Activated CD4-positive, alpha-beta T cell treated with anti-CD3 and anti-CD28 coated beads, Interleukin-2, amount 50 U/mL, for 16 hours (primary cell): Measurements from ENCODE around the gene NCAM2.
A peak's percentile ranks its signal among the peaks of the same experiment; 100 is the strongest.
"Not testable (repeated sequence)": the region's sequence is repeated elsewhere in the genome, so short reads cannot be mapped to it uniquely, and the experiment has no call there.

Experiments used
- DNase-seq: peaks from one replicate; pipeline ENCODE4 v3.0.0-alpha.2; 2020

NCAM2 gene

DNA sequence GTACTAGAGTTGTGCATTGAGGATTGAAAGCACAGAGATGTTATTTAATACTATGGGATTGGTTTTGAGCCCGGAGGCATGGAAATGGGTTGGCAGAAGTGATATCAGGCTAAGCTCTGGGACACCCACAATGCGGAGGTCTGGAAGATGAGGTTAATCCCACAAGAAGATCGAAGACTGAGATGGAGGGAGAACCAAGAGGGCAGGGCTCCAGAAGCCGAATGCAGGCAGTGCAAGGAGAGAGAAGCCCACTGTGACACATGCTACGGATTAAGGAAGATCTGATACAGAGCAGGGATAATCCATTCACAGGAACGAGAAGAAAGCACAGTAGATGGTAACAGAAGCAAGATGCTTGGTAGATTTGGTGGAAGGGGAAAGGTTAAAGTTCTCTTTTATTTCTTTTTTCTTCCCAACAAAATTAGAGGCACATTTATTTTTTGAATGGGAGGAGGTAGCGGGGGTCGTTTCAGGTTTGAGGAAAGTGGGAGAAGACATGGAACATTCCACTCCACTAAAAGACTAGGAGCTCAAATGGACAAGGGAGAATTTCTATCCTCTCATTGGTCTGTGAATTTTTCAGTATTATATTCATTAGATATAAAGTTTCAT, 113.2 kb downstream of the NCAM2 start:
- DNase-seq, result no peak

DNA sequence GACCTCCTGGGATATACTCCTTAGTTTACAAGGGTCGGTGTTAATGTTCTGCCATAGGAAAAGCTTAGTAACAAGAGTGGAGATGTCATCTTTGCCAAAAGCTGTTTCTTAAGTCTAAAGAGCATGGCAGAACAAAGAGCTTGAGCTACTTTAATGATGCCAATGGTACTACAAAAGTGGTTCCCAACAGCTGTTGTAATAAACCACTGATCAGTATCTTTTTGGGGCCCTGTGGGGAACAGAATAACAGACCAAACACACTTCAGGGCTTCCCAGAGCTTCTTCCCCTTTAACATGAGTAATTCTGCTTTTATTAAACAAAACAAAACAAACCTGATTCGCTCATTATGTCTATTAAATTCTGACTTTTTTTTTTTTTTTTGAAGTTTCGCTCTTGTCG, 116.3 kb downstream of the NCAM2 start:
- no peak for DNase-seq

DNA sequence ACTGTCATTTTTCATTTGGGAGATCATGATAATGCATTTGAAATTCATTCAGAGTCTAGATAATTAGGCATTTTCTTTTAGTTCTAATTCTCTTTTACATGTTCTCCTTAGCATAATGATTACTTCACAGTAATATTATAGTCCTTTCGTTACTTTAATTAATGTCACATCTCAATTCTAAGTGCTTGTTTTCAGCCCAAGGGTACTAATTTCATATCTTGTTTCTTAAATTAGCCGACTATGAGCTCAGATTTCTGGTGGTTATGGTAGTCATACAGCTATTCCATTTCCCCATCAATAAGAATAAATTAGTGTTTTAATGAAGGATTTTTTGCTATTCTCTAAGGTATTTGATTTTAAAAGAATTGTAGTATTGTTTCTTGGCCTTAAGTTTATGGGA, 120.9 kb downstream of the NCAM2 start:
- DNase-seq, result no peak

DNA sequence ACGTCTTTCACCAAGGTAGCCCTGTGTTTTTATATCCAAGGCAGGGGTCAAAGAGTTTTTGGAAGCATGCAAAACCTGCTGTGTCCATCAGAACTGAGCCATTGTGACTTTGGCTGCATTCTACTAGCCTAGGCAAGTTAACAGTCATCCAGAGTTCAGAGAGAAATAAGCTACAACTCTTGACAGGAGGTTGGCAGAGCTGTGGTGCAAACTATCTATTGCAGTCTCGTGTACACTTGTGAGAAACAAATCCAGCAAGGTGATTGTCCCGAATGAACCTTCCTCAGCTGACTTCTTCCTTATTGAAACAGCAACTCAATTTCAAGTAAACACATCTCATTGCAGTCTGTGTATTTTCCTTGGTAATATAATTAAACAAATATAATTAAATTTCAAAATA, 124.5 kb downstream of the NCAM2 start:
- no peak for DNase-seq

DNA sequence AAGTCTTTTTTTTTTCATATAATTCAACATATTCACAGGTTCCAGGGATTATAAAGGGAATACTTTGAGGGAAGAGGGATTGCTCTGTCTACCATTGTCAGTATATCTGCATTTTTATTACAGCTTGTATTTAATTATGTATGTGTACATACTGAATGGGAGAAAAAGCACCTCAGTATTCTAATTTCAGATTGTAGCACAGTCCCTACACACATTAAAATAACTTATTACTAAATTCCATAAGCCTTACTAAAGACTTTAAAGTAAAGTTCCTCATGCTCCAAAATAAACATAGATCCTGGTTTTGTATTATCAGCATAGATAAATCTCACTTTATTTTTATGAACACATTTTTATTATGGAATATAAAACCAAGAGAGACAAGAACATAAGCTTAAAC, 134.2 kb downstream of the NCAM2 start:
- DNase-seq, result no peak

DNA sequence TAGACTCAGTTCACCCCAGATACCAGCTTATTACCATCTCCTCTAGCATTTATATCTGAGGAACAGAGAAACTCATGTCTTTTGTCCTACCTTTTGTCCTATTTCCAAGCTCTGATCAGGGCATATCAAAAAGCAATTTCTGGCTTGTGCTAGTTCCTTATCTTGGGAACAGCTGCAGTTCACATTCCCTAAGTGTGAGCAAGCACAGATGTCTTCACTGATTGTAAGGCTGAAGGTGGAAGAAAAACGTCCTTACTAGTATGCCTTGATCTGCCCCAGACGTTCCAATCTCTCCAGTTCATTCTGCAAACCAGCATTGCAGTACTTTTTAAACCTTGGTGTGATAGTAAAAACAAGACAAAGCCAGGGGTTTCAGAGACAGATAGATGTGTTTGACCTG, 139.8 kb downstream of the NCAM2 start:
- DNase-seq, result no peak

DNA sequence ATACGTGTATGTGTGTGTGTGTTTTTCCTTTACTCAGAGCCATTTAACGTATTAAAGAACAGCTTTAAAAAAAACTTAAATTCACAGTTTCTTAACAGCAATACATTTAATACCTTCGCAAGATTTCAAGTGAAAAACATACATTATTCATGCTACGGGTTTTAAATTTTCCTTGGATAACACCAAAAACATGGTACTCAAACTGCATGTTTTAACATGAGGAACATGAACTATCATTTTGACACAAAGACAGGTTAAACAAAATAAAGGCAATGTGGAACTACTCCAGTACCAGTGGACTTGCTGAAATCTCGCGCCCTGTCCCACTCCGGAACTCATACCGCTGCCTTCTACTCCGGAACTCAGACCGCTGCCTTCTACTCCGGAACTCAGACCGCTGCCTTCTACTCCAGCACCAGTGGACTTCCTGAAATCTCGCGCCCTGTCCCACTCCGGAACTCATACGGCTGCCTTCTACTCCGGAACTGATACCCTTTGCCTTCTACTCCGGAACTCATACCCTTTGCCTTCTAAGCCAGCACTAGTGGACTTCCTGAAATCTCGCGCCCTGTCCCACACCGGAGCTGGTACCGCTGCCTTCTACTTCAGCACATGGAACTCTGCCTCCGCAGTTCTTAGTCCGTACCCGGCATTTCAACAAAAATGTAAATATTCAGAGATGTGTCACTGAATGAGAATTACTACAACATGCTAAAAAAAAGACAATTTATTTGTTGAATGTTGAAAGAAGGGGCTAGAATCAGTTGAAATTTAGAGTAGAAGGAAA, 148.6 kb downstream of the NCAM2 start:
- DNase-seq, result no peak

DNA sequence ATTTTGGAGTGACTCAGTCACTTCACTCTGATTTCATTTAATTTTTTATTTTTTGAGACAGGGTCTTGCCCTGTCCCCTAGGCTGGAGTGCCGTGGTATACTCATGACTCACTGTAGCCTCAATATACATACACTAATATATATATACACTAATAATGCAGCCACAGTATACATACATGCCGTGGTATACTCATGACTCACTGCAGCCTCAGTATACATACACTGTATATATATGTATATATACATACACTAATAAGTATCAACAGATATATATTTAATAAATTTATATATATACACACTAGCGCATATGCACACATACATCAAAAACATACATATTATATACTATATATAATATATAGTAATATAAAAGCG, 149.2 kb downstream of the NCAM2 start:
- DNase-seq, result no peak

DNA sequence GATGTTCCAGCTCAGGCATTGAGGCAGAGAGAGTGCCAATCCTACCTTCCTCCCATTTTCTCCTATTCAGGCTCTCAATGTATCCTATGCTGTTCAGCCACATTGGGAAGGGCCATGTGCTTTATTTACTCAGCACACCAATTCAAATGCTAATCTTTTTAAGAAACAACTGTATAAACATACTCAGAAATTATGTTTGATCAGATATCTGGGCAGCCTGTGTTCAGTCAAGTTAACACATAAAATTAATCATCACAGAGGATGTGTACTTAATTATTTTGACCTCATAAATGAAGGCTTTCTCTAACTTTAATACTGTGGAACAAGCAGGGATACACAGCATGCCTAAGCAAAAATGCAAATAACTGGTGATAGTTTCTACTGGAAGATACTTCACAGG, 149.8 kb downstream of the NCAM2 start:
- DNase-seq, result no peak

DNA sequence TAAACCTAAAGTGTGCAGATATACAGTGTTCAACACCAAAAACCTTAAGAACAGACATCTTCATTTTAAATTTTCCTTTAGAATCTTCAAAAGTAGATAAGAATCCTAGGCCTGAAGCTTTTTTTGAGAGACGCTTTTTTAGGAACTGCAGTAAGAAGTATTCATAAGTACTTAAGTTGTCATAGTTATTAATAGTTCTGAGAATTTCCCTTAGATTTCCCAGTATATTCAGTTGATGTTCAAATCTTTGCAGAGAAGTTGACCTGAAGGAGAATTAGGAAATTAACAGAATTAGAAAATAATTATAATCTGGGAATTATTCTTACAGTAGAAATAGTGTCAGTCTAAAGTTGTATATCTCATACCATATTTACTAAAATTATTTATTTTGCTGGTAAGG, 150.3 kb downstream of the NCAM2 start:
- DNase-seq, result no peak

DNA sequence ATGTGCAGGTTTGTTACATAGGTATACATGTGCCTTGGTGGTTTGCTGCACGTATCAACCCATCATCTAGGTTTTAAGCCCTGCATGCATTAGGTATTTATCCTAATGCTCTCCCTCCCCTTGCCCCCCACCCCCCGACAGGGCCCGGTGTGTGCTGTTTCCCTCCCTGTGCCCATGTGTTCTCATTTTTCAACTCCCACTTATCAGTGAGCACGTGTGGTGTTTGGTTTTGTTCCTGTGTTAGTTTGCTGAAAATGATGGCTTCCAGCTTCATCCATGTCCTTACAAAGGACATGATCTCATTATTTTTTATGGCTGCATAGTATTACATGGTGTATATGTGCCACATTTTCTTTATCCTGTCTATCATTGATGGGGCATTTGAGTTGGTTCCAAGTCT, 151.2 kb downstream of the NCAM2 start:
- DNase-seq, result not testable (repeated sequence)

DNA sequence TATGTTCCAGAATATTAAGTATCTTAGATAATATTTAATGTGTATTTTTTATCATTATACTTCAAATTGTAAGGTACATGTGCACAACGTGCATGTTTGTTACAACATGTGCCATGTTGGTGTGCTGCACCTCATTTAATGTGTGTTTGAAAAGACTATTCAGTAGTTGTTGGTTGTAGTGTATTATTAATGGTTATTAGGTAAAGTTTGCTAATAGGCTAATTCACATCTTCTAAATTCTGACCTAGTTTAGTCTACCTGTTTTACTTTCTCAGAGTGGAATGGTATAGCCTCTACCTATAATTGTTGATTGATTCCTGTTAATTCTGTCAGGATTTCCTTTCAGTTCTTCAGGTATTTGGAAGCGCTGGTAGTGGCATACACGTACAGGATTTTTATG, 153.0 kb downstream of the NCAM2 start:
- no peak for DNase-seq

DNA sequence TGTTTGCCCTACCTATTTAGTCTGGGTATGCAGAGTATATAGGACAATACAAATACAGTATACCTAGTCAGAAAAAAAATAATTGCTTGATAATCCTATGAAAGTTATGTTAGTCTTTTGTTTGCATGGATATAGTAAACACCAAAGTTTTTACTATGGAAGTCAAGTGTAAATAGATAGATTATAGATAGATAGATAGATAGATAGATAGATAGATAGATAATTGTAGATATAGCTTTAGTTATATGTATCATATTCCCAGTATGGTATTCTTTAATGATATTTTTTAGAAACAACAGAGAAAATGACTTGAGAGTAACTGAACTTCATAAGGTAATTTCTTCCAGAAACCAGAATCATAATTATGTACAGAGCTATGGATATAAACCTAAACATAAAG, 158.2 kb downstream of the NCAM2 start:
- DNase-seq, result no peak

DNA sequence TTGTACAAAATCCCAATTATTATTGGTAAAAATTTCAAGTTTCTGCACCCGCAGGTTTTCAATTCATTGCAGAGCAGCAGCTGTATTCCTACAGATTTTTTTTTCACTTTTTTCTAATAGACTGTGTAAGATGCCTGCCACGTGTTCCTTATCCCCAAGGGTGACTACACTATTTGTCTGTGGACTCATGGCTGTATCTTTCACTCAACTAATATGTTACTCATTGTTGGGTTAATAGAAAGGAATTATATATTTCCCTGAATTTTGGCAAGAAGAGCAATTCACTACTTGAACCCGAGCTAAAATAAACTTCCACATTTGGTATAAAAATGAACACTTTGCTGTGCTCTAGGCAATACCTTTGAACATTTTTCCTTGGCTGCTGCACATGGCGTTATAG, 158.7 kb downstream of the NCAM2 start:
- no peak for DNase-seq

DNA sequence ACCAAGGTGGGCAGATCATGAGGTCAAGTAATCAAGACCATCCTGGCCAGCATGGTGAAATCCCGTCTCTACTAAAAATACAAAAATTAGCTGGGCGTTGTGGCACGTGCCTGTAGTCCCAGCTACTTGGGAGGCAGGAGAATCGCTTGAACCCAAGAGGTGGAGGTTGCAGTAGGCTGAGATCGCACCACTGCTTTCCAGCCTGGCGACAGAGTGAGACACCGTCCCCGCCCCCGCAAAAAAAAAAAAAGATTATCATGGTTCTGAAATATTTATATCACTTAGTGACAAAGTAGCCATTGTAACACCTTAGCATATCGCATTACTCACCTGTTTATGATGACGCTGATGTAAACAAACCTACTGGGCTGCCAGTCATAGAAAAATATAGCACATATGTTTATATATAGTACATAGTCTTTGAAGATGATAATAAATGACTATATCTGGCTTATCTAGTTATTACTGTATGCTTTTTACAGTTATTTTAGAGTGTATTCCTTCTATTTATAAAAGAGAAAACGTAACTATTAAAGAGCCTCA, 160.2 kb downstream of the NCAM2 start:
- no peak for DNase-seq

DNA sequence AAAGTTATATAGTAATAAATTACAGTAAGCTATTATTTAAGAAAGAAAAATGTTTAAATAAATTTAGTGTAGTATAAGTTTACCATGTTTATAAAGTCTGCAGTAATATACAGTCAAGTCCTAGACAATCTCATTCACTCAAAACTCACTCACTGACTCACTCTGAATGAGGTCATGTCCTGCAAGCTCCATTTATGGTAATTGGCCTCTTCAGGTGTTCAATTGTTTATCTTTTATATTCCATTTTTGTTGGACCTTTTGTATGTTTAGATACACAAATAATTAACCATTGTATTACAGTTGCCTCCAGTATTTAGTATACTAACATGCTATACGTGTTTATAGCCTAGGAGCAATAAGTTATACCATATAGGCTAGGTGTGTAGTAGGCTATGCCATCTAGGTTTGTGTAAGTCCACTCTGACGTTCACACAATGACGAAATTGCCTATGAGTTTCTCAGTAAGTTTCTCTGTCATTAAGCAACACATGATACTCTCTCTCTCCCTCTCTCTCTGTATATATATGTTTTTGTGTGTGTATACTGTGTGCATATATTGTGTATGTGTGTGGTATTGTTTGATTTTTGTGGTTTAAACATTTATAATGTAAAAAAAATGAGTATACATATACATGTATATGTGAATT, 161.2 kb downstream of the NCAM2 start:
- DNase-seq, result no peak

DNA sequence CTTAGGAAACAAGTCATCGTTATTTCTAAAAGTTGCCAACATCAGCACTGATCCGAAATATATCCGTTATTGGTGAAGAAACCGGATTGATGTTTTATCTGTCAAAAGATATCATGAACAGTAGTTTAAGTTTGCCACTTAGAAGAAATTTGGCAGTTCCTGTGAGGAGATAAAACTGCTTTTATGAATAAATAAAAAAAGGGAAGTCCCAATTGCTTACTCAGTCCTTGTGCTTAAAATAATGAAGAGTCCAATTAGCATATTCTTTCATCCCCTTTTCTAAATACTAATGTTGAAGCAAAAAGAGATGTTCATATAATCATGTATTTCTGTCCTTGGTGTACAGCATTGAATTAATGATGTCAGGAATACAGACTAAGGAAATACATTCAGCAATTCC, 164.6 kb downstream of the NCAM2 start:
- no peak for DNase-seq

DNA sequence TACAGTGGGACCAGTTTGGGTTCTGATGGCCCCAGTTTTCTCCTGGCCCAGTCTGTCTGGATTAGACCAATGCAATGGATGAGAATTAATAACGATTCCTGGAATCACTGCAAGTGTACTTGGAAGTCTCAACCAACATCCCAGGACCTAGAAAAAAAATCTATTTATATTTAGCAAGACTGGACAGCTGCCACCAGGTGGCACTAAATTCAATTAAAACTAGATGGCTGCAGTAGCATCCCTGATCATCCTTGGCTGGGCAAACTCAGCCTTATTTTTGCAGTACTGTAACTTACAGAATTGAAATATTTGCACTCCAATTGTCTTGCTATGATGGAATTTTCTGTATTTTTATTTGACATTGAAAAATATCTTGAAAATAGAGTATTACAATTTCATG, 165.7 kb downstream of the NCAM2 start:
- DNase-seq, result peak; percentile 52

DNA sequence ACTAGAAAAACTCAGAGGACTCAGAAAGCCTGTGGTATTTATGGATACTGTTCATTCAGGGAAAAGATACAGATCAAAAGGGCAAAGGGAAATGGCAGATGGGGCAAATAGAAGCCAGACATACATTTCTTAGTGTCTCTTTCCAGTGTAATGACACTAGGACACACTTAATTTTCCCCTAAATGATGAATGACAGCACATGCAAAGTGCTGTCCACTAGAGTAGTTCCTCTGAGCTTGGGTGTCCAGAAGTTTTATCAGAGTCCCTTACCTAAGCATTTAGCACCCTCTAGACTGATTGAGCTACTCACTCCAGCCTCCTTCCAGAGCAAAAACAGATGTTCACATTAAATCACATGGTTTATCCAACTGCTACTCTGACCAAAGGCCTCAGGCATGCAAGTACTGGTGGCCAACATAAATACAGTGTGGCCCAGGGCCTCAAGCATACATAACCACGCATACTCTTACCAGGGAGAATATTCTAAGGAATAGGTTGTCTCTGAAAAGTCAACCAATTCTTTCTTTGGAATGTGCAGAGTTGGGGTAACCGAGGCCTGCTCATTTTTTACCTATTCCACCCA, 166.9 kb downstream of the NCAM2 start:
- DNase-seq, result no peak

DNA sequence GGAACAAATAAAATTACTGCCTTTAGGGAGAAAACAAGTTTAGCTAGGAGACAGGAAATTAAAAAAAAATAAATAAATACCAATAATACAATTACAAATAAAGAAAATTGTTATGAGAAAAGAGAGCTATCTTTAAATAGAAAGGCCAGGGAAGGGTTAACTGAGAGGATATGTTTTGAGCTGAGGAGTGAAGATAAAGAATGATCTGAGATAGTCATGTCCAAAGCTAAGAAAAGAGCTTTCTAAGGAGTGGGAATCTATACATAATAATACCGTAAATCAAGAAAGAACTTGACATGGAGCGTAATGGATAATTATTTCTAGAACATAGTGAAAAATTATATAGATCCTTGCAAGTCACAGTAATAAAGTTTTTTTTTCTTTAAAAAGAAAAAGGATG, 176.5 kb downstream of the NCAM2 start:
- DNase-seq, result no peak

DNA sequence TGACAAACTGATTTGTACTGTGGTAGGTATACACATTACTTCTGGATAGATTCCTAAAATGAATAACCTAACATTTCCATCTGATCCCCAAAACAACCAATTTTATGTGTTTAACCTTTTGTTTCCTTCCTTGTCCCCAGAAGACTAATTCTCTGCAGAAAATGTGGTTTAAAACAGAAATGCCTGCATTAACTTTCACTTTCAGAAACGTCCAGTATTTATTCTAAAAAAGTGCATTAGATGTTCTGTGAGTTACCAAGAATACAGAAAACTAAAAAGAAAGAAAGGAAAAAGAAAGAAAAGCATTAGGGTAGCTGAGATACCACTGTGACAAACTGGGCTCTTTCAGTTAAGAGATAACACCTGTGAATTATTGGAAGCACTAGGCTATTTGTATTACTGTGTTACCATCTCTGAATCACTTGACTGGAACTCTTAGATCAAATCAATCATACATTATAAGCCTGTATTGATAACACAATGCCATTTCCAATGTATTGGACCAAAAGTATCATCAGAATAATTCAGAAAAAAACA, 177.7 kb downstream of the NCAM2 start:
- DNase-seq, result no peak

DNA sequence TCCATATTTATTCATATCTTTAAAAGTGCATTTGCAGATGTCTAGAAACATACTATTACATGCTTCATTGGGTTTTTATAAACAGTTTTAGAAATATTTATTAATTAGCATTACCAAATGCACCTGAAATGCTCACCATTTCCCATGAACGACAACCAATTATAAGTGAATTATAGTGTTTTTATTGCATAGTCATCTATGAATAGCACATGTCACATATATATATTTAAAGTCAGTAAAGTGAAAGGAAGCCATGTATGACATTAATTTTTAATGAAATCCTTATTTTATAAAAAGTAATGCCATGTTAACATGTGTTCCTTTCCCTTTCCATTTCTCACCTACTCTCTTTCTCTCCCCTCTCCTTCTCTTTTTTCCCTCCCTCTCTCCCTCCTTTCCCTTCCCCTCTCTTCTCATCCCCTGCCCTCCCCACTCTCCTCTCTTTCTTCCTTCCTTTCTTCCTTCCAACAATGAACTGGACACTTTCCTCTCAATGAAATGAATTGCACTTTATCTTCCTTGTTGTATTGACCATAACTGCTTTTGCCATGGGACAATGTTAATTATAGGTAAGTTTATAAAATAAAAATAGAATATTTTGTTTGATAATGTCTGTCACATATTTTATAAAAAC, 179.3 kb downstream of the NCAM2 start:
- DNase-seq, result no peak
